HAP-1 (cell line): ENCODE results near the gene ZAP70.
"Not testable (repeated sequence)": the region's sequence is repeated elsewhere in the genome, so short reads cannot be mapped to it uniquely, and the experiment has no call there.

Experiments used
- DNase-seq, 2 experiments: peaks; one replicate each; pipeline ENCODE4 v3.0.0-alpha.2; 2016 to 2020; ENCODE audit warnings: low spot score in 2 of 2
- H3K27me3 ChIP-seq: fragments of 250-450 bp; sonication (Bioruptor Pico); 2 replicates; pipeline ENCODE4 v1.5.1; 2020; ENCODE audit warnings: low read depth, mild to moderate bottlenecking, moderate library complexity
- H3K36me3 ChIP-seq: fragments of 250-450 bp; sonication (Bioruptor Pico); replicated peaks from 2 replicates; pipeline ENCODE4 v1.5.1; 2020; ENCODE audit warnings: mild to moderate bottlenecking
- H3K4me1 ChIP-seq: fragments of 250-450 bp; sonication (Bioruptor Pico); 2 replicates; pipeline ENCODE4 v1.5.1; 2020; ENCODE audit warnings: mild to moderate bottlenecking
- H3K4me3 ChIP-seq: fragments of 250-450 bp; sonication (Bioruptor Pico); 2 replicates; pipeline ENCODE4 v1.5.1; 2020; ENCODE audit warnings: mild to moderate bottlenecking, moderate library complexity
- H3K9me3 ChIP-seq: fragments of 250-450 bp; sonication (Bioruptor Pico); 2 replicates; pipeline ENCODE4 v1.5.1; 2020; ENCODE audit warnings: mild to moderate bottlenecking, moderate library complexity
- in situ Hi-C: fragments of 300-500 bp; cut with MboI; formaldehyde crosslinking; loops from 3 replicates; pipeline ENCODE4 v1.14.3; 2020; ENCODE audit warnings: low sequenced_read_pairs, inconsistent platforms, mixed read lengths

Gene ZAP70

DNA sequence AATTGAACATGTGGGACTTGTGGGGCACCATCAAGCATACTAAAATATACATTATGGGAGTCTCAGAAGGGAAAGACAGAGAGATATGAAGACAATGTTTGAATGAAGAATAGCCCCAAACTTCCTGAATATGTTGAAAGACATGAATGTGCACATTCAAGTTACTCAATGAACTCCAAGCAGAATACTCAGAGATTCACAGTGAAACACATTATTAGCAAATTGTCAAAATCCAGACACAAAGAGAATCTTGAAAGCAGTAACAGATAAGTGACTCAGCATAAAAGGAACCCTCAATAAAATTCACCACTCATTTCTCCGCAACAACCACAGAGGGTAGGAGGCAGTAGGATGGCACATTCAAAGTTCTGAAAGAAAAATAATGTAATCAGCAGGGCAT, 35.1 kb upstream of the ZAP70 start:
- DNase-seq: no peak

GRCh38 chr2:97687235-97687634, 26.1 kb upstream of the ZAP70 start:
- H3K27me3 ChIP-seq, H3K4me1 ChIP-seq, H3K9me3 ChIP-seq, H3K4me3 ChIP-seq, H3K36me3 ChIP-seq, DNase-seq, in situ Hi-C loops: not testable (repeated sequence)

More for the DNA sequence above, 35.1 kb upstream of the ZAP70 start:
- H3K9me3 ChIP-seq: no peaks in the 10 kb centered on the region
- no peak overlapping the region for H3K4me3 ChIP-seq
- H3K27me3 ChIP-seq: no peaks in the 10 kb centered on the region
- H3K36me3 ChIP-seq: no peaks in the 10 kb centered on the region
- H3K4me1 ChIP-seq: no peaks in the 10 kb centered on the region
- in situ Hi-C loops: no loop called here

GRCh38 chr2:97688062-97688827, 25.1 kb upstream of the ZAP70 start:
- Histone ChIP-seq H3K4me3 (no peak overlapping the region), H3K36me3 (no peaks in the 10 kb centered on the region), H3K27me3 (no peaks in the 10 kb centered on the region), H3K4me1 (peaks cover 9% of the 10 kb centered on the region), H3K9me3 (no peaks in the 10 kb centered on the region)
- DNase-seq: no peak
- in situ Hi-C loops: no loop called here

DNA sequence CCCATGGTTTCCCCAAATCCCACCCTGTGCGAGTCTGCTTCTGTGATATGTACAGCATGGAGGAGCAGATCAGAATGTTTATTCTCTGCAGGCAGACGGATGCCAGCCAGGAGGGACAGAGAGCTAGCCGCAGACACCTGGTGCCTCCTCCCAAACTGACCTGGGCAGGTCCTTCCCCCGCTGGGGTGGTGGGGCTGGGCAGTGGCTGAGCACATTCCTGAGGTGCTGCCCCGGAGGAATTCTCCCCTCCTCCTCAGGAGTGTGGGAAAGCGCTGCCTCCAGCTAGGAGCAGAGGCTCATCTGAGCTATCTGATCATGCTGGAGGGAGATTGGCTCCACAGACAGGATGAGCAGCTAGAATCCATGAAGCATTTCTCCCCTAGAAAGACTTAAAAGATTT, 22.2 kb upstream of the ZAP70 start:
- no peaks in the 10 kb centered on the region for H3K27me3 ChIP-seq
- H3K4me1 ChIP-seq: peaks cover 9% of the 10 kb centered on the region
- in situ Hi-C loops: loop anchor here (10.0 kb wide), 1 partner anchor 96 kb away; no protein-coding TSS in a partner anchor
- no peak for DNase-seq
- no peak overlapping the region for H3K4me3 ChIP-seq
- no peaks in the 10 kb centered on the region for H3K9me3 ChIP-seq
- H3K36me3 ChIP-seq: no peaks in the 10 kb centered on the region

DNA sequence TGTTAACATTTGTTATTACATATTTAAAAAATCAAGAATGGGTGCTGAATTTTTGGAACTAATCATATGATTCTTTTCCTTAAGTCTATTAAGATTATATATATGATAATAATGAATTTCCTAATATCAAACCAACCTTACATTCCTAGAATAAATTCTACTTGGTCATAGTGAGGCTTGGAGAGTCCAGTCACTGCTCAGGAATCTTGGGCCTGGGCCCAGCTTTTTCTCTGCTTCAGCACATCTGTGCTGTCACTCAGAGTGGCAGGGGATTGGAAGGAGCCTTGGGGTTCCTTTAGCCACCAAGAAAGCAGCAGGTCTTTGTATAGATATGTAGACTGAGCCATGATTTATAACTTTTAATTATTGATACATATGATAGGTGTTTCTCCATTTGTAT, 19.9 kb upstream of the ZAP70 start:
- no peaks in the 10 kb centered on the region for H3K9me3 ChIP-seq
- peaks cover 6% of the 10 kb centered on the region for H3K4me1 ChIP-seq
- DNase-seq: no peak
- no peak overlapping the region for H3K4me3 ChIP-seq
- H3K27me3 ChIP-seq: no peaks in the 10 kb centered on the region
- no peaks in the 10 kb centered on the region for H3K36me3 ChIP-seq
- in situ Hi-C loops: loop anchor here (10.0 kb wide), 1 partner anchor 99 kb away; no protein-coding TSS in a partner anchor

- Histone ChIP-seq H3K27me3 (no peaks in the 10 kb centered on the region), H3K4me3 (no peak overlapping the region), H3K36me3 (no peaks in the 10 kb centered on the region), H3K4me1 (no peaks in the 10 kb centered on the region), H3K9me3 (no peaks in the 10 kb centered on the region)
- DNase-seq: no peak
- in situ Hi-C loops: loop anchor here (10.0 kb wide), 1 partner anchor 101 kb away; no protein-coding TSS in a partner anchor
These were observed 17.6 kb upstream of the ZAP70 start for GRCh38 chr2:97695744-97696143.

GRCh38 chr2:97697252-97698235, 15.8 kb upstream of the ZAP70 start:
- H3K4me1 ChIP-seq: no peaks in the 10 kb centered on the region
- no peaks in the 10 kb centered on the region for H3K27me3 ChIP-seq
- H3K9me3 ChIP-seq: no peaks in the 10 kb centered on the region
- H3K4me3 ChIP-seq: no peak overlapping the region
- in situ Hi-C loops: loop anchor here (10.0 kb wide), 1 partner anchor 103 kb away; no protein-coding TSS in a partner anchor
- H3K36me3 ChIP-seq: no peaks in the 10 kb centered on the region
- DNase-seq: peak; percentile 73 to 94

DNA sequence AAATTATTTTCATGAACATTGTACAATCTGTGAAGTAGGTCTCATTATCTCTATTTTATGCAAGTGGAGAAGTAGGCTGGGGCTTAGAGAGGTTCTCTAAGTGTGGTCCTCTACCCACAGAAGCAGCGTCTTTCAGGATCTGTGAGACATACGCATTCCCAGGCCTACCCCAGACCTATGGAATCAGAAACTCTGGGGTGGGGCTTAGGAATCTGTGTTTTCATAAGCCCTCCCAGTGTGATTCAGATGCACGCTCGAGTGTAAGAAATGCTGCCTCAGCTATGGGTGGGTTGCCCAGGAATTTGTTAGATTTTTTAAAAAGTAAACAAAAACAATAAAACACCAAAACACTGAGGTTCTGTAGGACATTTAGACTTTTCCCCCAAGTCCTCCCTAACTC, 14.8 kb upstream of the ZAP70 start:
- Histone ChIP-seq H3K27me3 (no peaks in the 10 kb centered on the region), H3K9me3 (no peaks in the 10 kb centered on the region), H3K4me3 (no peak overlapping the region), H3K36me3 (no peaks in the 10 kb centered on the region), H3K4me1 (no peaks in the 10 kb centered on the region)
- in situ Hi-C loops: loop anchor here (10.0 kb wide), 1 partner anchor 104 kb away; no protein-coding TSS in a partner anchor
- DNase-seq: no peak

- no peaks in the 10 kb centered on the region for H3K4me1 ChIP-seq
- peak; percentile 76 to 87 for DNase-seq
- no peak overlapping the region for H3K4me3 ChIP-seq
- H3K9me3 ChIP-seq: no peaks in the 10 kb centered on the region
- in situ Hi-C loops: loop anchor here (10.0 kb wide), 2 partner anchors 105 to 685 kb away; no protein-coding TSS in a partner anchor
- no peaks in the 10 kb centered on the region for H3K36me3 ChIP-seq
- H3K27me3 ChIP-seq: no peaks in the 10 kb centered on the region
These were observed 13.5 kb upstream of the ZAP70 start for GRCh38 chr2:97699765-97700444.

DNA sequence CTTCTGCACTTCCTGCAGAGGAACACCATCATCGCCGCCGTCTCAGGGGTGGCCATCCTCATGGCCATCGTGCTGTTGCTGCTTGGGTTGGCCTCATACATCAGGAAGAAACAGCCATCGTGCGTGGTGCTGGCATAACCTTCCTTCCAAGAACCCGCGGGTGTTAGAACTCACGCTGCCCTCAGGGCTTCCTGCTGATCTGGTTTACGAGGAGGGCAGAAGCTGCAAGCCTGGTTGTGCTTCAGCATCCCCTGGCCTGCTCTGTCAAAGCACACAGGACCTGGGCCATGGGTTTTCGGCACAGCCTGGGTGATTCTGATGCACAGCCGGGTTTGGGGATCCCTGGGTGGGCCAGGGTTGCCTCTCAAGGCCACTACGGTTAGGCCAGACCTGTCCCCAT, 12.2 kb upstream of the ZAP70 start:
- Histone ChIP-seq H3K4me1 (no peaks in the 10 kb centered on the region), H3K36me3 (no peaks in the 10 kb centered on the region)
- in situ Hi-C loops: loop anchor here (10.0 kb wide), 1 partner anchor 684 kb away; no protein-coding TSS in a partner anchor

GRCh38 chr2:97701851-97702465, 11.4 kb upstream of the ZAP70 start:
- H3K9me3 ChIP-seq: no peaks in the 10 kb centered on the region
- in situ Hi-C loops: loop anchor here (10.0 kb wide), 1 partner anchor 683 kb away; no protein-coding TSS in a partner anchor
- H3K4me3 ChIP-seq: no peak overlapping the region
- no peak for DNase-seq
- no peaks in the 10 kb centered on the region for H3K27me3 ChIP-seq
- H3K4me1 ChIP-seq: no peaks in the 10 kb centered on the region
- H3K36me3 ChIP-seq: no peaks in the 10 kb centered on the region

More for the DNA sequence above, 12.2 kb upstream of the ZAP70 start:
- no peak overlapping the region for H3K4me3 ChIP-seq
- DNase-seq: no peak
- no peaks in the 10 kb centered on the region for H3K9me3 ChIP-seq
- no peaks in the 10 kb centered on the region for H3K27me3 ChIP-seq

- in situ Hi-C loops: loop anchor here (10.0 kb wide), 1 partner anchor 682 kb away; no protein-coding TSS in a partner anchor
- Histone ChIP-seq H3K9me3 (no peaks in the 10 kb centered on the region), H3K4me1 (no peaks in the 10 kb centered on the region), H3K36me3 (no peaks in the 10 kb centered on the region), H3K27me3 (no peaks in the 10 kb centered on the region), H3K4me3 (no peak overlapping the region)
- DNase-seq: no peak
These were observed 10.5 kb upstream of the ZAP70 start for GRCh38 chr2:97702731-97703470.
